H1 (cell line): Measurements from ENCODE around the gene RPS6KA2.

Source experiments
- CTCF ChIP-seq, 3 experiments: IDR thresholded peaks; 1 replicate in 2 of 3; 2 replicates in 1 of 3; pipeline versions ENCODE4 v1.5.1 to v1.6.1; 2011; ENCODE audit warnings: low read length in 3 of 3, mild to moderate bottlenecking in 3 of 3, inconsistent platforms in 2 of 3, low read depth in 1 of 3, moderate library complexity in 1 of 3; ENCODE audit not compliant: insufficient read depth in 1 of 3; ENCODE audit errors: control extremely low read depth in 1 of 3
- E2F6 ChIP-seq: IDR thresholded peaks from 2 replicates; pipeline ENCODE4 v1.6.1; 2012; ENCODE audit warnings: inconsistent platforms
- EP300 ChIP-seq, 2 experiments: IDR thresholded peaks; 1 replicate in 1 of 2; 2 replicates in 1 of 2; pipeline ENCODE4 v1.6.1; 2011 to 2012; ENCODE audit warnings: low read depth in 2 of 2, low read length in 2 of 2, mild to moderate bottlenecking in 2 of 2, borderline replicate concordance in 1 of 2, inconsistent platforms in 1 of 2, moderate library complexity in 1 of 2
- EZH2 ChIP-seq: fragments of 200-600 bp; sonication (generic); IDR thresholded peaks from 2 replicates; pipeline ENCODE4 v1.7.1; 2012; ENCODE audit warnings: low read depth, mild to moderate bottlenecking, moderate library complexity, low read length, inconsistent platforms; ENCODE audit not compliant: severe bottlenecking
- KDM1A ChIP-seq: fragments of 200-600, 300-600 bp; sonication (generic); IDR thresholded peaks from 2 replicates; pipeline ENCODE4 v1.7.1; 2016; ENCODE audit warnings: mild to moderate bottlenecking, low read length, borderline replicate concordance
- KDM5A ChIP-seq: fragments of 200-600 bp; IDR thresholded peaks from 2 replicates; pipeline ENCODE4 v1.7.1; 2012; ENCODE audit warnings: mild to moderate bottlenecking, low read length, inconsistent platforms, mixed read lengths
- MAFK ChIP-seq: IDR thresholded peaks from 2 replicates; pipeline ENCODE4 v1.6.1; 2012; ENCODE audit warnings: low read depth, mild to moderate bottlenecking, improper control_type of control experiment, low read length
- POLR2A ChIP-seq, 2 experiments: IDR thresholded peaks; 1 replicate in 1 of 2; 2 replicates in 1 of 2; pipeline ENCODE4 v1.6.1; 2011; ENCODE audit warnings: low read depth in 2 of 2, low read length in 2 of 2, mild to moderate bottlenecking in 2 of 2; ENCODE audit errors: control extremely low read depth in 1 of 2
- POLR2AphosphoS5 ChIP-seq: IDR thresholded peaks from 2 replicates; pipeline ENCODE4 v1.6.1; 2011; ENCODE audit warnings: low read depth, low read length
- SIN3A ChIP-seq, 2 experiments: IDR thresholded peaks in 1 of 2; conservative IDR thresholded peaks in 1 of 2; 2 replicates each; pipeline ENCODE4 v1.6.1; 2011 to 2012; ENCODE audit warnings: low read length in 2 of 2, improper control_type of control experiment in 1 of 2, low read depth in 1 of 2, mild to moderate bottlenecking in 1 of 2
- SIX5 ChIP-seq: IDR thresholded peaks from 2 replicates; pipeline ENCODE4 v1.6.1; 2011; ENCODE audit warnings: mild to moderate bottlenecking, low read depth, low read length

GRCh38 chr6:166507380-166507779, 119.7 kb downstream of the RPS6KA2 start:
- TF ChIP-seq MAFK = no peak
- no peak for TF ChIP-seq POLR2AphosphoS5
- no peak for TF ChIP-seq E2F6
- no peak for TF ChIP-seq CTCF (IDR thresholded peaks at IDR 0.05; ENCODE audit: control extremely low read depth in 1 of 3, insufficient read depth in 1 of 3, low read depth in 1 of 3, low read length in 3 of 3)
- TF ChIP-seq SIX5 = no peak
- no peak for TF ChIP-seq EP300 (IDR thresholded peaks at IDR 0.05; ENCODE audit: borderline replicate concordance in 1 of 2, low read depth in 2 of 2, low read length in 2 of 2)
- TF ChIP-seq EZH2 = no peak
- TF ChIP-seq POLR2A (IDR thresholded peaks at IDR 0.05; ENCODE audit: control extremely low read depth in 1 of 2, low read depth in 2 of 2, low read length in 2 of 2) = no peak
- no peak for TF ChIP-seq KDM1A
- TF ChIP-seq SIN3A (conservative IDR thresholded peaks at IDR 0.05 in 1 of 2, IDR thresholded peaks at IDR 0.05 in 1 of 2; ENCODE audit: low read depth in 1 of 2, low read length in 2 of 2) = no peak
- no peak for TF ChIP-seq KDM5A
